Measurements from ENCODE around the gene RRBP1. TPM values are rescaled to one million over a fixed set of nuclear protein-coding genes. Genes with fewer than 3 reads are reported as not detected.

Gene RRBP1
- polyA plus RNA-seq, 4 donors: 113 to 136 (median 126) TPM

GRCh38 chr20:17684077-17684888 lies 2.2 kb upstream of the RRBP1 start:
- DNase-seq (ENCODE audit: low read depth in 4 of 4, low spot score in 2 of 4): no peak

GRCh38 chr20:17683218-17684076 lies 1.4 kb upstream of the RRBP1 start:
- no peak for DNase-seq (ENCODE audit: low read depth in 4 of 4, low spot score in 2 of 4)

- no peak for DNase-seq (ENCODE audit: low read depth in 4 of 4, low spot score in 2 of 4)
Measured at GRCh38 chr20:17682889-17683198, 802 bp upstream of the RRBP1 start.

- DNase-seq (ENCODE audit: low read depth in 4 of 4, low spot score in 2 of 4): no peak
Measured at GRCh38 chr20:17681726-17682102, 328 bp downstream of the RRBP1 start.

GRCh38 chr20:17680836-17681725 lies 961 bp downstream of the RRBP1 start:
- DNase-seq (ENCODE audit: low read depth in 4 of 4, low spot score in 2 of 4): peak in 1 of 4 donors; percentile 62

GRCh38 chr20:17679941-17680835 lies 1.9 kb downstream of the RRBP1 start:
- DNase-seq (ENCODE audit: low read depth in 4 of 4, low spot score in 2 of 4): no peak

- DNase-seq (ENCODE audit: low read depth in 4 of 4, low spot score in 2 of 4): no peak
Measured at GRCh38 chr20:17678886-17679285, 3.2 kb downstream of the RRBP1 start.

GRCh38 chr20:17678295-17678694 lies 3.7 kb downstream of the RRBP1 start:
- no peak for DNase-seq (ENCODE audit: low read depth in 4 of 4, low spot score in 2 of 4)

GRCh38 chr20:17676942-17677341 lies 5.1 kb downstream of the RRBP1 start:
- DNase-seq (ENCODE audit: low read depth in 4 of 4, low spot score in 2 of 4): no peak

GRCh38 chr20:17676378-17676759 lies 5.7 kb downstream of the RRBP1 start:
- DNase-seq (ENCODE audit: low read depth in 4 of 4, low spot score in 2 of 4): no peak

GRCh38 chr20:17675519-17676377 lies 6.3 kb downstream of the RRBP1 start:
- DNase-seq (ENCODE audit: low read depth in 4 of 4, low spot score in 2 of 4): no peak

GRCh38 chr20:17674722-17675518 lies 7.1 kb downstream of the RRBP1 start:
- DNase-seq (ENCODE audit: low read depth in 4 of 4, low spot score in 2 of 4): no peak

GRCh38 chr20:17673084-17673483 lies 9.0 kb downstream of the RRBP1 start:
- DNase-seq (ENCODE audit: low read depth in 4 of 4, low spot score in 2 of 4): no peak

- no peak for DNase-seq (ENCODE audit: low read depth in 4 of 4, low spot score in 2 of 4)
Measured at GRCh38 chr20:17671565-17671964, 10.5 kb downstream of the RRBP1 start.

- DNase-seq (ENCODE audit: low read depth in 4 of 4, low spot score in 2 of 4): no peak
Measured at GRCh38 chr20:17671011-17671410, 11.0 kb downstream of the RRBP1 start.

- DNase-seq (ENCODE audit: low read depth in 4 of 4, low spot score in 2 of 4): no peak
Measured at GRCh38 chr20:17669306-17669931, 12.6 kb downstream of the RRBP1 start.

GRCh38 chr20:17668432-17668831 lies 13.6 kb downstream of the RRBP1 start:
- no peak for DNase-seq (ENCODE audit: low read depth in 4 of 4, low spot score in 2 of 4)

GRCh38 chr20:17667445-17667844 lies 14.6 kb downstream of the RRBP1 start:
- no peak for DNase-seq (ENCODE audit: low read depth in 4 of 4, low spot score in 2 of 4)

Data from left renal cortex interstitium (tissue), 4 donors.